ENCODE measurements around the gene ARRDC1. TPM values are rescaled to one million over a fixed set of nuclear protein-coding genes. Genes with fewer than 3 reads are reported as not detected.
A peak's percentile ranks its signal among the peaks of the same experiment; 100 is the strongest.
"Not testable (repeated sequence)": the region's sequence is repeated elsewhere in the genome, so short reads cannot be mapped to it uniquely, and the experiment has no call there.

ARRDC1 gene, protein sequence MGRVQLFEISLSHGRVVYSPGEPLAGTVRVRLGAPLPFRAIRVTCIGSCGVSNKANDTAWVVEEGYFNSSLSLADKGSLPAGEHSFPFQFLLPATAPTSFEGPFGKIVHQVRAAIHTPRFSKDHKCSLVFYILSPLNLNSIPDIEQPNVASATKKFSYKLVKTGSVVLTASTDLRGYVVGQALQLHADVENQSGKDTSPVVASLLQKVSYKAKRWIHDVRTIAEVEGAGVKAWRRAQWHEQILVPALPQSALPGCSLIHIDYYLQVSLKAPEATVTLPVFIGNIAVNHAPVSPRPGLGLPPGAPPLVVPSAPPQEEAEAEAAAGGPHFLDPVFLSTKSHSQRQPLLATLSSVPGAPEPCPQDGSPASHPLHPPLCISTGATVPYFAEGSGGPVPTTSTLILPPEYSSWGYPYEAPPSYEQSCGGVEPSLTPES
- 22.4 TPM for polyA plus RNA-seq (2013, experiment 1 of 4)
- polyA plus RNA-seq (2013, experiment 2 of 4): 23.2 TPM
- polyA plus RNA-seq (2013, experiment 3 of 4): 22.0 TPM
- polyA plus RNA-seq (2013, experiment 4 of 4): 23.8 TPM

DNA sequence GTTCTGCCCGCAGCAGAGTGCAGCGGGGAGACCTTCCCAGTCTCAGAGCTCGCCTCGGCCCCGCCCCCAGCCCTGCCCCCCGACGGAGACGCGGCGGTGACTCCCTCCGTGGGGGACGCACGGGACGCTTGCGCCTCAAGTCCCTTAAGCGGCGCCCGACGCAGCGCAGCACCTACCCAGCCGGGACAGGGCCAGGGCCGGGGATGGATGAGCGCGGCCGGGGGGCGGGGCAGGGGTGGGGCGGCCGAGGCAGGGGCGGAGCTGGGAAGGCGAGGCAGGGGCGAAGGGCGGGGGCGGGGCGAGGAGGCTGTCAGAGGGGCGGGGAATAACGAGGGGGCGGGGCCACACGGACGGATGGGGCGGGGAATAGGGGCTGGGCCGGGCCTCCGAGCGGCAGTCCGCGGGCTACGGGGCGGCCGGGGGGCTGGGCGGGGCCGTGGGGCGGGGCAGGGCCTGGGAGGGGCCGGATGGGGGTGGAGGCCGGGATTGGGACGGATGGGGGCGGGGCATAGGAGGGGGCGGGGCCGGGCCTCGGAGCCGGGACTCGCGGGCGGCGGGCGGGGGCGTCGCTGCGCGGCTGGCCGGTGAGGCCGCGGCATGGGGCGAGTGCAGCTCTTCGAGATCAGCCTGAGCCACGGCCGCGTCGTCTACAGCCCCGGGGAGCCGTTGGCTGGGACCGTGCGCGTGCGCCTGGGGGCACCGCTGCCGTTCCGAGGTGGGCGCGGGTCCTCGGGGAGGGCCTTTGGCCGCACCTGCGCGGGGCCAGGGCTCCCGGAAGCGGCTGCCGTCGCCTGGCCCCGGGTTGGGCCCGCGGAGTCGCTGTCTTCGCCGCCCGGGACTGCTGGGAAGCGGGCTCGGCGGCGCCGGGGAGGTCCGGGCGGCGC lies at the start of gene ARRDC1:
Gene ARRDC1 (plus strand): TSS at position 566 of the 884 bp plus-strand sequence. CDS start 32 bp downstream, at position 598.
- Histone ChIP-seq H3K27ac (ENCODE audit: insufficient read depth, low read depth, low read length, poor library complexity, severe bottlenecking) (no peak within 1 kb of the TSS), H3K27me3 (ENCODE audit: control insufficient read depth, insufficient read depth, low read length, poor library complexity, severe bottlenecking) (peaks cover 25% of the 10 kb centered on the region), H3K9me3 (ENCODE audit: control insufficient read depth, low read length) (no peaks in the 10 kb centered on the region), H3K36me3 (ENCODE audit: control insufficient read depth, insufficient read depth, low read length) (no peaks in the 10 kb centered on the region), H3K4me3 (ENCODE audit: insufficient read depth, low read depth, low read length) (peak within 1 kb of the TSS; percentile 47), H3K4me1 (ENCODE audit: control insufficient read depth, insufficient read depth, low read length) (peaks cover 14% of the 10 kb centered on the region)
- 0% methylated on average over 110 to 111 of the region's 111 CpGs for WGBS, 2 experiments

DNA sequence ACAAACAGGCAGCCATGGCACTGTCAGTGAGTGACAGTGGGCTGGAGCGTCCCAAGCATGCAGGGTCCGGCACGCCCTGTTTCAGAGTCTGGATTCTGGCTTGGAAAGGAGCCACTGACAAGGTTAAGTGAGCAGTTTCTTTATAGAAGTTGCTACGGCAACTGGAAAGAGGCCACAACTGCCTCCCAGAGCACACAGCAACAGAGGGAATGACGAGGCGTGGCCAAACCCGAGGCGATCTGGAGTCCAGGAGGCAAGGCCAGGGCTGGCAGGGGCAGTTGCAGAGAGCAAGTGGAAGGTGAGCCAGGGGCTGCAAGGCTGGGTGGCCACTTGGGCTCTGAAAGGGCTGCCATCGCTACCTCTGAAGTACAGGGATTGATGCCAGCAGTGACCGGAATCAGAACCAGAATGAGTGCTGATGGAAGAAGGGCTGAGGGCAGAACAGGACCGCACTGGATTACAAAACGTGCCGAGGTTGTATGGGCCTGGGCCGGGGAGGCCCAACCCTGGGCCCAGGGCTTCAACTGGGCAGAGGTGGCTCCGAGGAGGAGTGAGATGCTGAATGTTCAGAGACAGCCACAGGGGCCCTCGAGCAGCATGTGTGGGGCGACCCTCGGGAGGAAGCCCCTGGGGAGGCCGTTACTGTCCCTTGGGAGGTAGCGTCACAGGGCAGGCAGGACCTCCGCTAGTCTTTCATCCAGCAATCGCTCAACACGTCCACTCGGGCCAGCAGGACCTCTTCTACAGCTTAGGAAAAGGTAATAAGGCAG lies 49.2 kb upstream of the ARRDC1 start:
- Histone ChIP-seq H3K36me3 (ENCODE audit: control insufficient read depth, insufficient read depth, low read length) (peaks cover 30% of the 10 kb centered on the region), H3K27ac (ENCODE audit: insufficient read depth, low read depth, low read length, poor library complexity, severe bottlenecking) (no peak overlapping the region), H3K9me3 (ENCODE audit: control insufficient read depth, low read length) (no peaks in the 10 kb centered on the region), H3K4me3 (ENCODE audit: insufficient read depth, low read depth, low read length) (no peak overlapping the region), H3K4me1 (ENCODE audit: control insufficient read depth, insufficient read depth, low read length) (no peaks in the 10 kb centered on the region), H3K27me3 (ENCODE audit: control insufficient read depth, insufficient read depth, low read length, poor library complexity, severe bottlenecking) (no peaks in the 10 kb centered on the region)
- WGBS, 2 experiments: 94 to 95% methylated on average over 24 of the region's 24 CpGs

DNA sequence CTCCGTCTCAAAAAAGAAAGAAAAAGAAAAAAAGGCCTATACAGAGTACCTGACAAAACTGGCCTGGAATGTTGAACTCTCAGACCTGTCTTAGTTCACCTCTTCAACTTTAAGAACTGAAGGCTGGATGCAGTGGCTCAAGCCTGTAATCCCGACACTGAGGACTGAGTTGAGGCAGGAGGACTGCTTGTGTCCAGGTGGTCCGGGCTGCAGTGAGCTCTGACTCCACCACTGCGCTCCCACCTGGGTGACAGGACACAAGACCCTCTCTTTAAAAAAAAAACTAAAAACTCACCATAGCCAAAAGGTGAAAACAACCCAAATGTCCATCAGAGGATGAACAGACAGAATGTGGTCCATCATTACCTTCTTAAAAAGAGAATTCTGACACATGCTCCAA lies 47.4 kb upstream of the ARRDC1 start:
- Histone ChIP-seq H3K9me3 (ENCODE audit: control insufficient read depth, low read length) (no peaks in the 10 kb centered on the region), H3K4me1 (ENCODE audit: control insufficient read depth, insufficient read depth, low read length) (no peaks in the 10 kb centered on the region), H3K36me3 (ENCODE audit: control insufficient read depth, insufficient read depth, low read length) (peaks cover 30% of the 10 kb centered on the region), H3K4me3 (ENCODE audit: insufficient read depth, low read depth, low read length) (no peak overlapping the region), H3K27me3 (ENCODE audit: control insufficient read depth, insufficient read depth, low read length, poor library complexity, severe bottlenecking) (no peaks in the 10 kb centered on the region), H3K27ac (ENCODE audit: insufficient read depth, low read depth, low read length, poor library complexity, severe bottlenecking) (no peak overlapping the region)
- 93 to 95% methylated on average over 4 of the region's 4 CpGs for WGBS, 2 experiments

DNA sequence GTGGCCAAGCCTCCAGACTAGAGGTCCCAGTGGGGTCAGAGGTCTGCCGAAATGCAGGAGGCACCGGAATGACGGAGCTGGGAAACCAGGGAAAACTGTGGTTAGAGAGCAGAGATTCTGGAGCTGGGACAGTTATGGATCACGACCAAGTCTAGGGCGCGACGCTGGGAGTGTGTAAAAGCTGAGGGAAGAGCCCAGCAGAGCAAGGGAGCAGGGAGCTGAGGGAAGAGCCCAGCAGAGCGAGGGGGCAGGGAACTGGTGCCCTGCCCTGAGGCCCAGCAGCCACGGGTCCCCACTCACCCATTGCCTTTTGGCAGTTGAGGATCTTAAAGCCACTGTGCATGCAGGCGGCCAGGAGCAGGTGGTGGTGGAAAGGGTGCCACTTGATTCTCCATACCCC lies 41.4 kb upstream of the ARRDC1 start:
- H3K36me3 ChIP-seq (ENCODE audit: control insufficient read depth, insufficient read depth, low read length): peaks cover 17% of the 10 kb centered on the region
- WGBS, 2 experiments: 95 to 96% methylated on average over 10 of the region's 10 CpGs
- H3K9me3 ChIP-seq (ENCODE audit: control insufficient read depth, low read length): no peaks in the 10 kb centered on the region
- H3K27me3 ChIP-seq (ENCODE audit: control insufficient read depth, insufficient read depth, low read length, poor library complexity, severe bottlenecking): no peaks in the 10 kb centered on the region
- H3K27ac ChIP-seq (ENCODE audit: insufficient read depth, low read depth, low read length, poor library complexity, severe bottlenecking): no peak overlapping the region
- no peaks in the 10 kb centered on the region for H3K4me1 ChIP-seq (ENCODE audit: control insufficient read depth, insufficient read depth, low read length)
- no peak overlapping the region for H3K4me3 ChIP-seq (ENCODE audit: insufficient read depth, low read depth, low read length)

DNA sequence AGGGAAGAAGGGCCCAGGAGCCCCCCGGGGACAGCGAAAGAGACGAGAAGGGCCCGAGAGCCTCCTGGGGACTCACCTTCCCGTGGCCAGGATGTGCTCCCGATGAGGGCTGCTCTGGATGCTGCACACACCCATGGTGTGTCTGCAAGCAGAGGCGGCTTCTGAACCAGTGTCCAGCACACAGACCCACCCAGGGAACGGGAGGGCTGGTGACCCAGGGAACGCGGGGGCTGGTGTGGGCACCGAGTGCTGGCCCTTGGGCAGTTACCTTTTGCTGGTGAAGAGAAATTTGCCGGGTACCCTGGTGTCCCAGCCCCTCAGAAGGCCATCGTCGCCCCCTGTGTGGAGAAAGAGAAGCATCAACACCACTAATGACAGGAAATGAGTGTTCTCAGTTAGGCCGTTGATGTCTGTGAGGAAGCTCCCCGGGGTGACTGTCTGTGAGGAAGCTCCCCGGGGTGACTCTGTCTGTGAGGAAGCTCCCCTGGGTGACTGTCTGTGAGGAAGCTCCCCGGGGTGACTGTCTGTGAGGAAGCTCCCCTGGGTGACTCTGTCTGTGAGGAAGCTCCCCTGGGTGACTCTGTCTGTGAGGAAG lies 40.6 kb upstream of the ARRDC1 start:
- WGBS, 2 experiments: 89 to 96% methylated on average over 17 of the region's 18 CpGs
- Histone ChIP-seq H3K27ac (ENCODE audit: insufficient read depth, low read depth, low read length, poor library complexity, severe bottlenecking) (no peak overlapping the region), H3K4me1 (ENCODE audit: control insufficient read depth, insufficient read depth, low read length) (no peaks in the 10 kb centered on the region), H3K27me3 (ENCODE audit: control insufficient read depth, insufficient read depth, low read length, poor library complexity, severe bottlenecking) (no peaks in the 10 kb centered on the region), H3K36me3 (ENCODE audit: control insufficient read depth, insufficient read depth, low read length) (peaks cover 12% of the 10 kb centered on the region), H3K4me3 (ENCODE audit: insufficient read depth, low read depth, low read length) (no peak overlapping the region), H3K9me3 (ENCODE audit: control insufficient read depth, low read length) (no peaks in the 10 kb centered on the region)

DNA sequence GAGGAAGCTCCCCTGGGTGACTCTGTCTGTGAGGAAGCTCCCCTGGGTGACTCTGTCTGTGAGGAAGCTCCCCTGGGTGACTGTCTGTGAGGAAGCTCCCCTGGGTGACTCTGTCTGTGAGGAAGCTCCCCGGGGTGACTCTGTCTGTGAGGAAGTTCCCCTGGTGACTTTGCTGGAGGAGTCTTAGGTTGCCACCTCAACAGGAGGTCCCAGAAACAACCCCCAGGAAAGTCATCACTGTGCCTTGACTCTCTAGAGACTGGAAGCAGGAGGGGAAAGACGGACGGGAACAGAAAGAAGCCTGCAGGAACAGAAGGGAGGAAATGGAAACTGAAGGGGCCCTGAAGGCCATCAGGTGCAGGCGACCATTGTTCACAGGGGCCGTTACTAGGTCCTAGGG lies 37.0 kb upstream of the ARRDC1 start:
- H3K4me3 ChIP-seq (ENCODE audit: insufficient read depth, low read depth, low read length); H3K9me3 ChIP-seq (ENCODE audit: control insufficient read depth, low read length); H3K27me3 ChIP-seq (ENCODE audit: control insufficient read depth, insufficient read depth, low read length, poor library complexity, severe bottlenecking); H3K4me1 ChIP-seq (ENCODE audit: control insufficient read depth, insufficient read depth, low read length); H3K27ac ChIP-seq (ENCODE audit: insufficient read depth, low read depth, low read length, poor library complexity, severe bottlenecking): not testable (repeated sequence)
- peaks cover 23% of the 10 kb centered on the region for H3K36me3 ChIP-seq (ENCODE audit: control insufficient read depth, insufficient read depth, low read length)
- 94% methylated on average over 5 of the region's 5 CpGs for WGBS, 2 experiments

DNA sequence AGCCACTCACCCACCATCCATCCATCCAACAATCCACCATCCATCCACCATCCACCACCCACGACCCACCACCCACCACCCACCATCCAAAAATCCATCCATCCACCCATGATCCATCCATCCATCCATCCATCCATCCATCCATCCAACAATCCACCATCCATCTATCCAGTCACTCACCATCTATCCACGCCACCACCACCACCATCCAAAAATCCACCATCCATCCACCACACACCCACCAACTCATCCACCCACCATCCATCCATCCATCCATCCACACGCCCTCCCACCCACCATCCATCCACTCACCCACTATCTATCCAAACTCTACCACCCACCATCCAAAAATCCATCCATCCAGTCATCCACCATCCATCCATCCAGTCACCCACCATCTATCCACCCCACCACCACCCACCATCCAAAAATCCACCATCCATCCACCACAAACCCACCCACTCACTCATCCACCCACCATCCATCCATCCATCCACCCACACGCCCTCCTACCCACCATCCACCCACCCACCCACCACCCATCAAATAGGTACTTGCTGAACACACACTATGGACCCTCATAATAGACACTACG lies 35.8 kb upstream of the ARRDC1 start:
- peaks cover 28% of the 10 kb centered on the region for H3K36me3 ChIP-seq (ENCODE audit: control insufficient read depth, insufficient read depth, low read length)
- no peak overlapping the region for H3K4me3 ChIP-seq (ENCODE audit: insufficient read depth, low read depth, low read length)
- no peaks in the 10 kb centered on the region for H3K9me3 ChIP-seq (ENCODE audit: control insufficient read depth, low read length)
- WGBS, 2 experiments: 88 to 94% methylated on average over 5 of the region's 5 CpGs
- H3K27me3 ChIP-seq (ENCODE audit: control insufficient read depth, insufficient read depth, low read length, poor library complexity, severe bottlenecking): no peaks in the 10 kb centered on the region
- H3K4me1 ChIP-seq (ENCODE audit: control insufficient read depth, insufficient read depth, low read length): no peaks in the 10 kb centered on the region
- no peak overlapping the region for H3K27ac ChIP-seq (ENCODE audit: insufficient read depth, low read depth, low read length, poor library complexity, severe bottlenecking)

DNA sequence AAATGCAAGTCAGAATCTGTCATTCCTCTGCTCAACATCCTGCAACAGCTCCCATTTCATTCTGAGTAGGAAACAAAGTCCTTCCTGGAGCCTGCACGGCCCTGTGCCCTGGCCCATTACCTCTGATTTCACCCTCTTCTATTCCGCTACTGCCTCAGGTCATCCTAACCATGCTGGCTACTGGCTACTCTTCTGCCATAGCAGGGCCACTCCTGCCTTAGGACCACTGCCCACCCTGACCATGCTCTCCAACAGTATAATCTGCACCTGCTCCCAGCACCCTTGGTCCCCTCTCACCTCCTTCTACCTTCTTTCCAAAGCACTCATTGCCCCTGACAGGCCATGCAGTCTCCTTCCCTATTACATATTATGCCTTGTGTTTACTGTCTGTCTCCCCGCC lies 34.9 kb upstream of the ARRDC1 start:
- 96% methylated on average over 3 of the region's 3 CpGs for WGBS, 2 experiments
- H3K4me1 ChIP-seq (ENCODE audit: control insufficient read depth, insufficient read depth, low read length): no peaks in the 10 kb centered on the region
- H3K9me3 ChIP-seq (ENCODE audit: control insufficient read depth, low read length): no peaks in the 10 kb centered on the region
- H3K27me3 ChIP-seq (ENCODE audit: control insufficient read depth, insufficient read depth, low read length, poor library complexity, severe bottlenecking): no peaks in the 10 kb centered on the region
- no peak overlapping the region for H3K27ac ChIP-seq (ENCODE audit: insufficient read depth, low read depth, low read length, poor library complexity, severe bottlenecking)
- H3K4me3 ChIP-seq (ENCODE audit: insufficient read depth, low read depth, low read length): no peak overlapping the region
- H3K36me3 ChIP-seq (ENCODE audit: control insufficient read depth, insufficient read depth, low read length): peaks cover 33% of the 10 kb centered on the region

DNA sequence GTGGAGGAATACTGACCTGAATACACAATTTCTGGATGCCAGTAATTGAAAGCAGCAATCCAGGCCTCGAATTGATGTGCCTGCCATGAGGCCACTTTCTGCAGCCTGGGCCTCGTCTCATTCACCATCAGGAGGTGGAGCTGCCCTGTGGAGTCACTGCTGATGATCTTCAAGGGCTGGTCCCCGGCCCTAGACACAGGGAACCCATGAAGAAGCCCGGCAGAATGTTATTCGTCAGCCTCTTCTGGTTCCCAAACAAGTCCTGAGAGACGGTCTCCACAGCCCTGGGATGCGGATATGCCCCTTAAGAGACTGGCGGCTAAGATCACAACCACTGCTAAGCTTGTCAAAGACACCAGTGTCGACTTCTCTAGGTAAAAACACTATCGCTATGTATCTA lies 31.3 kb upstream of the ARRDC1 start:
- Histone ChIP-seq H3K27me3 (ENCODE audit: control insufficient read depth, insufficient read depth, low read length, poor library complexity, severe bottlenecking) (no peaks in the 10 kb centered on the region), H3K36me3 (ENCODE audit: control insufficient read depth, insufficient read depth, low read length) (peaks cover 33% of the 10 kb centered on the region), H3K4me1 (ENCODE audit: control insufficient read depth, insufficient read depth, low read length) (peaks cover 9% of the 10 kb centered on the region), H3K27ac (ENCODE audit: insufficient read depth, low read depth, low read length, poor library complexity, severe bottlenecking) (no peak overlapping the region), H3K9me3 (ENCODE audit: control insufficient read depth, low read length) (no peaks in the 10 kb centered on the region), H3K4me3 (ENCODE audit: insufficient read depth, low read depth, low read length) (no peak overlapping the region)
- WGBS, 2 experiments: 94 to 95% methylated on average over 10 of the region's 10 CpGs
